Measurements from ENCODE around the gene KCNJ4. TPM values are rescaled to one million over a fixed set of nuclear protein-coding genes. Genes with fewer than 3 reads are reported as not detected.

The KCNJ4 gene
- total RNA-seq, 4 donors from 2014 or later, result 0.63 to 1.6 (median 1.1) TPM

- 68 to 69% methylated on average over 15 to 16 of the region's 16 CpGs for WGBS, 2 donors
These were observed 13.2 kb downstream of the KCNJ4 start for GRCh38 chr22:38441620-38442287.

GRCh38 chr22:38440747-38441350 lies 14.2 kb downstream of the KCNJ4 start:
- WGBS, 2 donors, result 79% methylated on average over 13 to 14 of the region's 14 CpGs
- Histone ChIP-seq H3K27ac (no peak overlapping the region), H3K27me3 (peaks cover 0 to 15% of the 10 kb centered on the region in 2 donors), H3K36me3 (no peaks in the 10 kb centered on the region), H3K4me1 (no peaks in the 10 kb centered on the region), H3K4me3 (no peak overlapping the region), H3K9me3 (no peaks in the 10 kb centered on the region)
- TF ChIP-seq EP300 (IDR thresholded peaks at IDR 0.05), result no peak
- no peak for TF ChIP-seq POLR2A (IDR thresholded peaks at IDR 0.05)
- no peak for TF ChIP-seq CTCF (IDR thresholded peaks at IDR 0.05)
- no peak for DNase-seq (ENCODE audit: low spot score in 2 of 2)

More at GRCh38 chr22:38441620-38442287, 13.2 kb downstream of the KCNJ4 start:
- Histone ChIP-seq H3K9me3 (no peaks in the 10 kb centered on the region), H3K27me3 (peaks cover 0 to 24% of the 10 kb centered on the region in 2 donors), H3K4me3 (no peak overlapping the region), H3K4me1 (no peaks in the 10 kb centered on the region), H3K27ac (no peak overlapping the region), H3K36me3 (no peaks in the 10 kb centered on the region)
- TF ChIP-seq CTCF (IDR thresholded peaks at IDR 0.05), result no peak
- no peak for TF ChIP-seq POLR2A (IDR thresholded peaks at IDR 0.05)
- no peak for TF ChIP-seq EP300 (IDR thresholded peaks at IDR 0.05)
- no peak for DNase-seq (ENCODE audit: low spot score in 2 of 2)

DNA sequence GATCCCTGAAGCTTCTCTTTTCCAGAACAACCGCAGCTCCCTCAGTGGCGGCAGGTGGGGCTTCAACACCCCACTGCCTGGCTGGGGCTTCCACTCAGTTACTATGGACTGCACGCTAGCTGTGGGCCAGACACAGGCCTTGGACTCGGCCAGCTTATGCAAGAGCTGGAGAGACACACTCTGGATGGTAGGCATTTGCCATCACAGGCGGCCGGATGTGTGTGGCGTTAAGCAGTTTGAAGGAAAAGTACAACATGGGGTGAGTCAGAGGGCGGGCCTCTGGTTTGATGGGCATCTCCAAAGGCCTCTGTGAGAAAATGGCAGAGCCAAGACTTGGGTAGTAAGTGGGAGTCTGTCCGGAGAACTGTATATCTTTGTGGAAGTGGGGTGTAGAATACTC lies 17.6 kb downstream of the KCNJ4 start:
- Histone ChIP-seq H3K4me1 (no peaks in the 10 kb centered on the region), H3K27me3 (peaks cover 0 to 5% of the 10 kb centered on the region in 2 donors), H3K36me3 (no peaks in the 10 kb centered on the region), H3K27ac (no peak overlapping the region), H3K9me3 (no peaks in the 10 kb centered on the region), H3K4me3 (no peak overlapping the region)
- DNase-seq (ENCODE audit: low spot score in 2 of 2), result no peak
- TF ChIP-seq EP300 (IDR thresholded peaks at IDR 0.05) (no peak), CTCF (IDR thresholded peaks at IDR 0.05) (no peak), POLR2A (IDR thresholded peaks at IDR 0.05) (no peak)
- WGBS, 2 donors, result 91 to 94% methylated on average over 9 of the region's 9 CpGs

- Histone ChIP-seq H3K27ac (no peak overlapping the region), H3K36me3 (no peaks in the 10 kb centered on the region), H3K4me1 (no peaks in the 10 kb centered on the region), H3K4me3 (no peak overlapping the region), H3K27me3 (peaks cover 0 to 5% of the 10 kb centered on the region in 2 donors), H3K9me3 (no peaks in the 10 kb centered on the region)
- no peak for TF ChIP-seq EP300 (IDR thresholded peaks at IDR 0.05)
- no peak for TF ChIP-seq CTCF (IDR thresholded peaks at IDR 0.05)
- no peak for TF ChIP-seq POLR2A (IDR thresholded peaks at IDR 0.05)
- DNase-seq (ENCODE audit: low spot score in 2 of 2), result no peak
- 87 to 90% methylated on average over 14 of the region's 15 CpGs for WGBS, 2 donors
These were observed 18.2 kb downstream of the KCNJ4 start for GRCh38 chr22:38436629-38437395.

GRCh38 chr22:38435965-38436364 lies 19.0 kb downstream of the KCNJ4 start:
- H3K4me1 ChIP-seq, result no peaks in the 10 kb centered on the region
- H3K27me3 ChIP-seq, result peaks cover 0 to 2% of the 10 kb centered on the region in 2 donors
- no peak overlapping the region for H3K27ac ChIP-seq
- H3K4me3 ChIP-seq, result no peak overlapping the region
- TF ChIP-seq EP300 (IDR thresholded peaks at IDR 0.05), result no peak
- no peak for TF ChIP-seq POLR2A (IDR thresholded peaks at IDR 0.05)
- TF ChIP-seq CTCF (IDR thresholded peaks at IDR 0.05), result no peak
- WGBS, 2 donors, result 35 to 47% methylated on average over 2 to 4 of the region's 4 CpGs
- H3K36me3 ChIP-seq, result no peaks in the 10 kb centered on the region
- no peak for DNase-seq (ENCODE audit: low spot score in 2 of 2)
- H3K9me3 ChIP-seq, result no peaks in the 10 kb centered on the region

Data from tibial nerve (tissue), 4 donors.